Measurements from ENCODE around the gene MLLT1.
"Not testable (repeated sequence)": the region's sequence is repeated elsewhere in the genome, so short reads cannot be mapped to it uniquely, and the experiment has no call there.

Gene MLLT1, protein sequence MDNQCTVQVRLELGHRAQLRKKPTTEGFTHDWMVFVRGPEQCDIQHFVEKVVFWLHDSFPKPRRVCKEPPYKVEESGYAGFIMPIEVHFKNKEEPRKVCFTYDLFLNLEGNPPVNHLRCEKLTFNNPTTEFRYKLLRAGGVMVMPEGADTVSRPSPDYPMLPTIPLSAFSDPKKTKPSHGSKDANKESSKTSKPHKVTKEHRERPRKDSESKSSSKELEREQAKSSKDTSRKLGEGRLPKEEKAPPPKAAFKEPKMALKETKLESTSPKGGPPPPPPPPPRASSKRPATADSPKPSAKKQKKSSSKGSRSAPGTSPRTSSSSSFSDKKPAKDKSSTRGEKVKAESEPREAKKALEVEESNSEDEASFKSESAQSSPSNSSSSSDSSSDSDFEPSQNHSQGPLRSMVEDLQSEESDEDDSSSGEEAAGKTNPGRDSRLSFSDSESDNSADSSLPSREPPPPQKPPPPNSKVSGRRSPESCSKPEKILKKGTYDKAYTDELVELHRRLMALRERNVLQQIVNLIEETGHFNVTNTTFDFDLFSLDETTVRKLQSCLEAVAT

DNA sequence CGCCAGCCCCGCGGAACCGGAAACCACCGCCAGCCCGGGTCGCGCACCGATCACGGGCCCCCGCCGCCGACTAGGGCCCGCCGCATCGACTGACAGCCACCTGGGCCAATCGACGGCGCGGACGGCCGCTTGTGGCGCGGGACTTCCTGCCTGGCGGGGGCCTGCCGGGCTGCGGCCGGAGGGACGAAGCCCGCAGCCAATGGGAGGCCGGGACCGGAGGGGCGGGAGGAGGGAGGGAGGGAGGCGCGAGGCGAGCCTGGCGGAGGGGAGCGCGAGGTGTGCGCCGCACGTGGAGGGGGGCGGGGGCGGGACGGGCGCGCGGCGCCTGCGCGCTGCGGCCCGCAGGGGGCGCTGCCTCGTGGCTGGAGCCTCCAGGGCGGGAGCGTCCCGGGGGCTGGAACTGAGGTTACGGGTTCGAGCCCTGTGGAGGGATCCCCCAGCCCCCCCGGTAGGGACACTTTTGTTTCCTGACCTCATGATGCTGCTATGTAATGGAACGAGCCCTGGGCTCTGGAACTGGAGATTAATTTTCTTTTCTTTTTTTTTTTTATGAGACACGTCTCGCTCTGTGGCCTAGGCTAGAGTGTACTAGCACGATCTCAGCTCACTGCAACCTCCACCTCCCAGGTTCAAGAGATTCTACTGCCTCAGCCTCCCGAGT lies at the start of gene MLLT1:
MLLT1 (minus strand) TSS at position 45 of the 661 bp plus-strand sequence. CDS start 191 bp downstream, outside the sequence.
- no peak for FAIRE-seq

DNA sequence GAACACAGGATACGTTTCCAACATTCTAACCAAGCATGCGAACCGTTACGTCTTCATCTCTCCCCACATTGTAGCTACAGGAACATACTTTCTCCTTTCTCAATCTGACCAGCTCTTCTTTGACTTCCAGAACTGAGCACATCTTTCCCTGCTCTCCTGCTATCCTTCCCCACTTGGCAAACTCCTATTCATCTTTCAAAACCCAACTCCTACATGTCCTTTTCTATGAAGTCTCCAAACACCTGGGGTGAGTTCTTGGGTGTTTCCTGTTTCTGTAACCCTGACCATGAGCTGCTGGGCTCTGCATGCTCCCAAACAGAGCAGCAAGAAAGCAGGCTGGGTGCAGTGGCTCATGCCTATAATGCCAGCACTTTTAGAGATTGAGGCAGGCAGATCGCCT lies 47.0 kb upstream of the MLLT1 start:
- FAIRE-seq = no peak

DNA sequence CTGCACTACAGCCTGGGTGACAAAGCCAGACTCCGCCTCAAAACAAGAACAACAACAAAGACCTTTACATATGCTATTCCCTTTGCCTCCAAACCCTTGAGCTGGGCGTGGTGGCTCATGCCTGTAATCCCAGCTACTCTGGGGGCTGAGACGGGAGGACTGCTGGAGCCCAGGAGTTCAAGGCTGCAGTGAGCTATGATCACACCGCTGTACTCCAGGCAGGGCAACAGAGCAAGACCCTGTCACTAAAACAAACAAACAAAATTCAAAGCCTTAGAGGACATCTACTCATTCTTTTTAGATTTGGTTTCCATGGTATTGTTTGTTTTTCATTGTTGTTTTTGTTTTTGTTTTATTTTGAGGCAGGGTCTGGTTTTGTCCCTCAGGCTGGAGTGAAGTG lies 45.8 kb upstream of the MLLT1 start:
- no peak for FAIRE-seq

DNA sequence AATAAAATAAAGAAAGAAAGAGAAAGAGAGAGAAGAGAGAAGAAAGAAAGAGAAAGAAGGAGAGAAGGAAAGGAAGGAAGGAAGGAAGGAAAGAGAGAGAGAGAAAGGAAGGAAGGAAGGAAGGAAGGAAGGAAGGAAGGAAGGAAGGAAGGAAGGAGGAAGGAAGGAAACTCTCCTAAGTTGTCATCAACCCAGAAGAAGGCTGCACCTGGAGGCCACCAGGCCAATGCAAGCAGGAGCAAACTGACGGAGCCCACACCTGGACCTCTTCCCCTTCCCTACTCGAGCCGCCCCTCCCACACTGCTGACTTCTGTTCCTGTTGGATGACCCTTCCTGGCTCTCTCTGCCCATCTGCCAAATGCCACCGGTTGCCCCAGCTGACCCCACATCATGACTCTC lies 45.0 kb upstream of the MLLT1 start:
- FAIRE-seq = no peak

DNA sequence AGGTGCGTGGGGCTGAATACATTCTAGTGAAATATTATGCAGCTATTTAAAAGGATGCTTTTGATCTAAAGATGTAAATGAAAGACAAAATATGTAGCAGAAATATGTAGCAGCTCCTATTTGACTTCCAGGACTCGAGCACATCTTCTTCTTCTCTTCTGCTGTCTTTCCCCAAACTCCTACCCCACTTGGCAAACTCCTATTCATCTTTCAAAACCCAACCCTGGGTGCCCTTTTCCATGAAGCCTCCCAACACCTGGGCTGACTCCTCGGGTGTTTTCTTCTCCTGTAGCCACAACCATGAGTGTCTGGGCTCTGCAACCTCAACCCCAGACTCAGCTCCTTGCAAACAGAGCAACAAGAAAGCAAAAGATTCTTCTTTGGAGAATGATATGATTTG lies 42.5 kb upstream of the MLLT1 start:
- FAIRE-seq = no peak

DNA sequence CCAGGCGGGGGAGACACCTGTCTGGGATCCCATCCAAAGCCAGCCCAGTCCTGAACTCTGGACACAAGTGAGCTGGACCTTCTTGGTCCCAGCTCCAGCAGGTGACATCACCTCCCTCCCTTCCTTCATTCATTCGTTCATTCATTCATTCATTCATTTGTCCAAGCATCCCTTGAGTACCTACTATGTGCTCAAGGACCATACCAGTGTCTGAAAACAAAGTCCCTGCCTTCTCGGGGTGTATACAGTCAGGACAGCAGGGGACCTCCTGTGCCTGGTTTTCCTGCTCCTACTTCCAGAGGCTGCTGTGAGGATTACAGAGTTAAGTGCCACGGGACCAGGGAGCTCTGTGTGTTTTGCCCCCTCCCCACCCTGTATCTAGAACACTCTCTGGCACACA lies 39.6 kb upstream of the MLLT1 start:
- no peak for FAIRE-seq

DNA sequence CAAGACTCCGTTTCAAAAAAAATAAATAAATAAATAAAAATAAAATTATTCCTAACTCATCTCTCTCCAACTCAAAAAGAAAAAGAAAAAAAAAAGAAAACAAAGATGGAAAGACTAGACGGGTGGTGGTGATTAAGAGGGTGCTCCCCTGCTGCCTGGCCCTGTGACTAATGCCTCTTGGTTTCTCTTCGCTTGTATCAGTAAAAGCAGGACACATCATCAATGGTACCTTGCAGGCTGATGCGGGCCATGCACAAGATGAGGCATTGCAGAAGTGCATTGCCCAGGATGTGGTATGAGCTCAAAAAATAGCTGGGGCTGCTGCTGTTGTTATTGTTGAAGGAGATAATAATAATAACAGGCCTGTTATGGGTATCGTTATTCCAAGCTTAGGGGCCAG lies 39.0 kb upstream of the MLLT1 start:
- FAIRE-seq = no peak

DNA sequence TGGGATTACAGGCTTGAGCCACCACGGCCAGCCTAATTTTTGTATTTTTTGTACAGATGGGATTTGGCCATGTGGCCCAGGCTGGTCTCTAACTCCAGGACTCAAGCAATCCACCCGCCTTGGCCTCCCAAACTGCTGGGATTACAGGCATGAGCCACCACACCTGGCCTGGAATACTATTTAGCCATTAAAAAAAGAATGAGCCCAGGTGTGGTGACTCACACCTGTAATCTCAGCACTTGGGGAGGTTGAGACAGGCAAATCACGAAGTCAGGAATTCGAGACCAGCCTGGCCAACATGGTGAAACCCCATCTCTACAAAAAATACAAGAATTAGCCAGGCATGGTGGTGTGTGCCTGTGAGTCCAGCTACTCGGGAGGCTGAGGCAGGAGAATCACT lies 35.9 kb upstream of the MLLT1 start:
- FAIRE-seq = not testable (repeated sequence)

DNA sequence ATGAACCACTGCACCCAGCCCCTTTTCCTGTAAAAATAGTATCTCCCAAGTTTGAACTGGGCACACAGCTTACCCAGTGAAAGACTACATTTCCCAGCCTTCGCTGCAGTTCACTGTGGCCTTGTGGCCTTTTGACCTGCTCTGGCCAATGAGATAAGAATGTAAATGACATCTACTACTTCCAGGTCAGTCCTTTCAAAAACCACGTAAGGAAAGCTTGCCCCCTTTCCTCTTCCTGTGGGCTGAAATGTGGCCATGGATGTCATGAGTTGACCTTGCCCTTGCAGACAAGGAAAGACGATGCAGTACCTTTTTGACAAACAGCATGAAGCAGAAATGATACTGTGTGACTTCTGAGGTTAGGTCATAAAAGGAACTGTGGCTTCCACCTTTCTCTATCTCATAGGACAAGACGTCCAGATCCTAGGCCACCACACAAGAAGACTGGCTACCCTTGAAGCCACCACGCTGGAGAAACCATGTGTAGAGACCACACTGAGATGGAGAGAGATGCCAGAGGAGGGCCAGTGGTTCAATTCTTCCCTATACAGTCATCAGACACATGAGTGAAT lies 33.7 kb upstream of the MLLT1 start:
- no peak for FAIRE-seq

DNA sequence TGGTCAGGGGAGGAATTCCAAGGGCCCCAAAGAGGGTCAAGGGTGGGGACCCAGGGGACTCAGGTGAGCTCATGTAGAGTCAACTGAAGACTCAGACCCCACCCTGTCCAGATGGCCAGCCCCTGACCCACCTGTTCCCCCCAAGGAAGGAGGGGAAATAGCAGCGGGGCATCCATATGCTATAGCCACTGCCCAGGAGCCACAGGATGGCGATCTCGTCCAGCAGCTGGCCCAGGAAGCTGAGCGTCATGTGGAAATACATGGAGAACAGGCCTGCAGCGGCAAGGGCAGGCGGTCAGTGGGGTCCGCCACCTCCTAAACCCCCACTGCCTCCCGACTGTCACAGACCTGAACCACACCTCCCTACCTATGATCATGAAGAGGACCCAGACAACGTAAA lies 32.2 kb upstream of the MLLT1 start:
- no peak for FAIRE-seq

DNA sequence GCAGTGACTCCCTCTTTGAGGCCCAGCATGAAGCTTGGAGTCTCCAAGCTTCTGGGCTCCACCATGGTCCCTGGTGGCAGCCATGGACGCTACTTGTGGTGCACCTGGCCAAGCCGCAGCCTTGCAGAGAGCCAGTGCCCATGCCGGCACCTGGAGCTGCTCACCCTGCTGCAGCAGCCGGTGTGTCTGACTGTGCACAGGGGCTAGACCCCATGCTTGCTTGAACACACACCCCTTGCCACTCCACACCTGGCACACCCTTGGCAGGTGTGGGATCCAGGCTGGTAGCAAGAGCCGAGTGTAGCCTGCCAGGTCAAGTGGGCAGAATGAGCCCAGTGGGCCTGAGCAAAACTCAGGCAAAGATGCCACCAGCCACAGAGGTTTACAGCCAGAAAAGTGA lies 18.6 kb upstream of the MLLT1 start:
- FAIRE-seq = no peak

DNA sequence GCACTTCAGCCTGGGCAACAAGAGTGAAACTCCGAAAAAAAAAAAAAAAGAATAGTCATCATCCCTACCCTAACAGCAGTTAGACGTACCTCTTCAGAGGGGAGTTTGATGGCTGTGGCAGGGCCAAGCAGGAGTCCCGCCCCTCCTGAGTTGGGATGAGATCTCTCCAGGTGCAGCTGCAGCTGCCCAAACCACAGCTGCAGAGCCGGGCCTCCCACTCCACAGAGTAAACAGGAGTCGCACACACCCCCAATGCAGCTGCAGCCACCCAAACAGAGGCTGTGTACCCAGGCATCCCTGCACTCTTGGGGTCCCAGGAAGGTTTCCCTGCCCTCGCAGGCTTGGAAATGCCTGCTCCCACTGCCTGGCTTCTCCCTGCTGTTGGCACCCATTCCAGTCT lies 17.4 kb upstream of the MLLT1 start:
- FAIRE-seq = no peak

DNA sequence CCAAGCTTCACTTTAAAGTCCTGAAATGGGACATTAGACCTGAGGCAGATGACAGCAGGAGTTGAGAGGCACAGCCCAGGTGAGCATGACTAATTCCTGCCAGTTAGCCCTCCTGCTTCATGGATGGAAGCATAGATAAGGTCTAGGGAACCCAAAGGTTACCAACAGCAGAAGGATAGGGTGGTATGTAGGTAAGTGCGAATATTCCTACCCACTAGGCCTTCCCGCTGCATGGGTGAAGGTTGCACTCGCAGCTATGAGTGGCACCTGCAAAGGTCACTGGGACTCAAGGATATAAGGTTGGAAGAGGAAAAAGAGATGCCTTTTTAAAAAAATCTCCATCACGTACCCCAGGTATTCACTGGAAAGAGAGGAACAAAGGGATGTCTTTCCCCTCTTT lies 12.2 kb upstream of the MLLT1 start:
- no peak for FAIRE-seq

DNA sequence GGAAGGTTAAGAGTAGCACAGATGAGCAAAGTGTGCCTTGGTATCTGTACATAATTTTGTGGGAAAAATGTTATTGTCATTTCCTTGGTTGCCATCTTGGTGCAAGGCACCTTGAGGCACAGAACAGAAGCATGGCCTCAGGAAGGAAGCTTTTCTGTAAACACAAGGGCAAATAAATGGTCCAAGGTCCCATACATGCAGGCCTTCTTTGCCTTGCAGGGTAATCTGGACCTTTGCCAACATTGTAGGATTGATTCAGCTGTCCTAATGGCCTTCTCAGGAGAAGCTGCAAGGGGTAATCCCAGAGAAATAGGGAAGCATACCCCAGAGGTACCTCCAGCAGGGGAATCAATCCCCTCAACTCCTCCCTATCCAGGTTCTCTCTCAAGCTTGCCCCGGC lies 9.0 kb upstream of the MLLT1 start:
- FAIRE-seq = no peak

DNA sequence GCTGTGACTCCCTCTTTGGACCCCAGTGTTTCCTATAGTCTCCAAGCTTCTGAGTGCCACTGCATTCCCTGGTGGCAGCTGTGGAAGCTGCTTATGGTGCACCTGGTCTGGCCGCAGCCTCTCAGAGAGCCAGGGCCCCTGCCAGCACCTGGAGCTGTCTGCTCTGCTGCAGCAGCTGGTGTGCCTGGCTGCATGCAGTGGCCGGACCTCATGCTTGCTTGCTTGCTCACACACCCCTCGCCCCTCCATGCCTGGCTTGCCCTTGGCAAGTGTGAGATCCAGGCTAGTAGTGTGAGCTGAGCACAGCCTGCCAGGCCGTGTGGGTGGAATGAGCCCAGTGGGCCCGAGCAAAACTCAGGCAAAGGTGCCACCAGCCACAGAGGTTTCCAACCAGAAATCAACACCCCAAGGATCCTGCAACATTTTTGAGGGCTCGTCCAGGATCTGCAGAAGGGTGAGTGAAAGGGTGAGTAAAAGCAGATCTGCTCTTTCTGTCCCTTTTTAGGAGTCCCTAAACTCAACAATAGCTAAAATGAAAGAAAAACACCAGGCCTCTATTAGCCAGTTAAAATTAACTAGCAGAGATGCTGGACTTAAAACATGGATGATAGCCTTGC lies 7.6 kb upstream of the MLLT1 start:
- no peak for FAIRE-seq

DNA sequence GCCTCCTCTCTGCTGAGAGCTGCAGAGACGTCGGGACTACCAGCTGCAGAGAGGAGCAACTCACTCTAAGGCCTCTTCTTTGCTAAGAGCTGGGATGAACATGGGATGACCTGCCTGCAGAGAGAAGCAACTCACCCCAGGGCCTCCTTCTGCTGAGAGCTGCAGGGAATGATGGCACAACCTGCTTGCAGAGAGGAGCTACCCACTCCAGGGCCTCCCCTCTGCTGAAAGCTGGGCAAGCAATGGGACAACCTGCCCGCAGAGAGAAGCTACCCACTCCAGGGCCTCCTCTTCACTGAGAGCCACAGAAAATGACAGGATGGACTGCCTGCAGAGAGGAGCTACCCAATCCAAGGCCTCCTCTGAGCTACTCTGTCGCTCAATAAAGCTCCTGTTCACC lies 6.9 kb upstream of the MLLT1 start:
- no peak for FAIRE-seq

DNA sequence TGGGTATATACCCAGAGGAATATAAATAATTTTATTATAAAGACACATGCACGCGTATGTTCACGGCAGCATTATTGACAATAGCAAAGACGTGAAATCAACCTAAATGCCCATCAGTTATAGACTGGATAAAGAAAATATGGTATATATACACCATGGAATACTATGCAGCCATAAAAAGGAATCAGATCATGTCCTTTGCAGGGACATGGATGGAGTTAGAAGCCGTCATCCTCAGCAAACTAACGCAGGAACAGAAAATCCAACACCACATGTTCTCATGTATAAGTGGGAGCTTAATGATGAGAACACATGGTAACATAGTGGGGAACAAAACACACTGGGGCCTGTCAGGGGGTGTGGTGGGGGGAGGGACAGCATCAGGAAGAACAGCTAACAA lies 2.6 kb upstream of the MLLT1 start:
- FAIRE-seq = not testable (repeated sequence)

DNA sequence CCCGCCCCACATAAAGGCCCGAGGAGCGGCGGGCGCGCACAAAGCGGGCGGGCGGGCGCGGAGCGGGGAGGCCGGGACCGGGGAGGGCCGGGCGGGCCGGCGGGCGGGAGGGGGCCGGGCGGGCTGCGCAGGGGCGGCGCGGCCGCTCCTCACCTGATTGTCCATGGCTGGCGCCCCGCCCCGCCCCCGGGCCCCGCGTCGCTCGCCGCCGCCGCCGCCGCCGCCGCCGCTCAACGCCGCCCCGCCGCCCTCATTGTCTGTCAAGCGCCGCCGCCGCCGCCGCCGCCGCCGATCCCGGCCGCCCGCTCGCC lies 200 bp downstream of the MLLT1 start:
- FAIRE-seq = no peak

DNA sequence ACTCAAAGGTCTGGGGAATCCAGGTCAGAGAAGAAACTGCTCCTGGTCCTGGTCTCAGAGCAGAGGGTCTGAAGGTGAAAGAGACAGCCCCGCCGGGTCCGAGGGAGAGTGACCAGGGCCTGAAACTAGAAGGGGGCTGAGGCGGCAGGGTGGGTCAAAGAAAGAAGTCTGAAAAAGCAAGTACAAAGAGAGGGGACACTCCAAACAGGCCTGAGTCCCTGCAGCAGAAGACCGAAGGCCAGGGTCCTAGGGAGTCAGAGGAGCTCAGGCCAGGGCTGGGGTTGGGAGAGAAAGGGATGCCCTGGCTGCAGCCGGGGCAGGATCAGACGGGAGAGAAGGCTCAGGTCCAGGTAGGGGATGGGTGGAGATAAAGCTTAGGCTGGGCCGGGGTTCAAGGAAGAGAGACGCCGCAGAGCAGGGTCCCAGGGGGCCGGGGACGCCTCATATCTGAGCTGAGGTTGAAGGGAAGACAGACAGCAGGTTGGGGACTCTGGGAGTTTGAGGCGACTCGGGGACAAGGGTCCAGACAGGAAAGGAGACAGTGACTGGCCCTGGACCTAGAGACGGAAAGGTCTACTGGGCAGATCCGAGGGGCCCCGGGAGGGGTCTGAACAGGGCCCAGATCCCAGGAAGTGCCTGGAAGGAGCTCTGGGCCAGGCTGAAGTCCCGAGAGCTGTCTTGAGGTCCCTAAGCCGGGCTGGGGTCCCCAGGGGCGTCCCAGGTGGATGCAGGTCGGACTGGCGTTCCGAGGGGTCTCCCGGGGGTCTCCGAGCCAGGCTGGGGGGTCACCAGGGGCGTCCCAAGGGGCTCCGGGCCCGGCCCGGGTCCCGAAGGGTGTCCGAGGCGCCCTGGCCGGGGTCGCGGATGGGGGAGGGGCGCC lies 795 bp downstream of the MLLT1 start:
- FAIRE-seq = no peak

DNA sequence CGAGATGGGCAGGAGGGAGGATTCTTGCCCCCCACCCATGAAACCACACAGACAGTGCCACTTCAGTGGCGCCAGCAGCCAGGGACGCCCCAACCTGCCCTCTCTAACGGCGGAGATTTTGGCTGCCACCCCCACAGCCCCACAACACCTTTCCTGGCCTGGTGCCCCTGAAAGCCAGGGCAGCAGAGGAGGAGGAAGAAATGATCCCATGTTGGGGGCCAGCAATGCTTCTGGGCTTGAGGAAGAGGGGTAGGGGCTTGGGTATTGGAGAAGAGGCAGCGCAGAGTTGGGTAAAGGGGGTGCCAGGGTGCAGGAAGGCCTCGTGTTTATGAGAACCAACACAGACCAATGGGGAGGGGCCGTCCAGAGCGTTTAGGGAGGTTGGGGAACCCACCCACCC lies 1.7 kb downstream of the MLLT1 start:
- FAIRE-seq = no peak

DNA sequence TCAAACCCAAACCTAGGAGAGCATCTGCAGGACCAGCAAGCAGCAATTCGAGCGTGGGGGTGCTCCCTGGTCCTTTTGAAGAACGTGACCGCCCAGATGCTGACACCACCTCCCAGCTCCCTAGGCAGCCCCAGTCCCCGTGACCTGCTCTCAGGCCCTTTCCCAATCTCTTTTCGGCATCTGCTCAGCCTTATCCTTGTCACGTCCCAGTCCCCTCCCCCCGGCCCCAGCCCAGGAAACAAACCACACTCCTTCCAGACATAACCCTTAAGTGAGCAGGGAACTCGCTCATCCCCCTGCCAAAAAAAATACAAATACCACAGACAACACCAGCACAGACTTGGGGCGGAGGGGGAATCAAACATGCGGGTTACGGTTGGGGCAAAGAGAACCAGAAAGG lies 3.3 kb downstream of the MLLT1 start:
- no peak for FAIRE-seq

DNA sequence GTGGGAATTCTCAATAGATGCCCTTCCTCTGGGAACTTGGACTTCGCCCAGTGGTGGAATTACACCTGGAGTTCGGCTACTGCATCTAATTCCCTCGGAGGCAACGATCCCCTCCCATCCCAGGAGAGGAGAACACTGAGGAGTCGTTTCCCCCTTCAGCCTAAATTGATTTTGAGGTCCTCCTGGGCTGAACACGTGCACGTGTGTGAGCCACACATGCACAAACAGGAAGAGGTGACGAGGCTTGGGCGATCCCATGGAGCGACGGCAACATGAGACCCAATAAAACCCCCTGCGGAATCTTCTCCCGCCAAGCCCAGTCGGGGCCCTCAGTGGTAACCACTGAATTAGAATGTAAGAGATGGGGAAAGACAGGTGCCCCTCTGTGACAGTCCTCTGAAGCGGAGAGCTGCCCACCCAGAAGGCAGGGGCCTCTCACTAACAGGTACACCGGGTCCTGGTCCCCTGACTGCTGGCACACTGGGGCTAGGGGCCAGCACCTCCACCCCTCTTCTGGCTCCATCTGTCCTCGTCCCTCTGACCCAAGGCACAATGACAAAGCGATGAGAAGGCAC lies 4.5 kb downstream of the MLLT1 start:
- FAIRE-seq = no peak
